OCI-LY3 (cell line): ENCODE data around the gene USP20.

Source experiments
- EZH2phosphoT487 ChIP-seq: fragments of 200-600 bp; shearing (Covaris generic); IDR thresholded peaks from 2 replicates; pipeline ENCODE4 v1.6.1; 2018; ENCODE audit warnings: antibody characterized with exemption, mixed run types, low read depth
- TF ChIP-seq, protein P1 (sequence below): fragments of 200-600, 300-600 bp; sonication (generic); IDR thresholded peaks from 2 replicates; pipeline ENCODE4 v1.5.1; 2014; ENCODE audit warnings: antibody characterized with exemption, low read length, low read depth

DNA sequence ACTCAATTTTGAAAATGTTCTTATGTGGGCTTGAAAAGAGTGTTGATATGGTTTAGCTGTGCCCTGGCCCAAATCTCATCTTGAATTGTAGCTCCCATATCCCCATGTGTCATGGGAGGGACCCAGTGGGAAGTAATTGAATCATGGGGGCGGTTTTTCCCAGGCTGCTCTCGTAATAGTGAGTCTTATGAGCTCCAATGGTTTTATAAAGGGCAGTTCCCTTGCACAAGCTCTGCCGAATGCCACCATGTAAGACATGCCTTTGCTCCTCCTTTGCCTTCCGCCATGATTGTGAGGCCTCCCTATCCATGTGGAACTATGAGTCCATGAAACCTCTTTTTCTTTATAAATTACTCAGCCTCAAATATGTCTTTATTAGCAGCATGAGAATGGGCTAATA lies 71.0 kb downstream of the USP20 start:
- TF ChIP-seq, protein P1, sequence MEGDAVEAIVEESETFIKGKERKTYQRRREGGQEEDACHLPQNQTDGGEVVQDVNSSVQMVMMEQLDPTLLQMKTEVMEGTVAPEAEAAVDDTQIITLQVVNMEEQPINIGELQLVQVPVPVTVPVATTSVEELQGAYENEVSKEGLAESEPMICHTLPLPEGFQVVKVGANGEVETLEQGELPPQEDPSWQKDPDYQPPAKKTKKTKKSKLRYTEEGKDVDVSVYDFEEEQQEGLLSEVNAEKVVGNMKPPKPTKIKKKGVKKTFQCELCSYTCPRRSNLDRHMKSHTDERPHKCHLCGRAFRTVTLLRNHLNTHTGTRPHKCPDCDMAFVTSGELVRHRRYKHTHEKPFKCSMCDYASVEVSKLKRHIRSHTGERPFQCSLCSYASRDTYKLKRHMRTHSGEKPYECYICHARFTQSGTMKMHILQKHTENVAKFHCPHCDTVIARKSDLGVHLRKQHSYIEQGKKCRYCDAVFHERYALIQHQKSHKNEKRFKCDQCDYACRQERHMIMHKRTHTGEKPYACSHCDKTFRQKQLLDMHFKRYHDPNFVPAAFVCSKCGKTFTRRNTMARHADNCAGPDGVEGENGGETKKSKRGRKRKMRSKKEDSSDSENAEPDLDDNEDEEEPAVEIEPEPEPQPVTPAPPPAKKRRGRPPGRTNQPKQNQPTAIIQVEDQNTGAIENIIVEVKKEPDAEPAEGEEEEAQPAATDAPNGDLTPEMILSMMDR = no peak
- TF ChIP-seq EZH2phosphoT487 = no peak
